Stimulated activated CD4-positive, alpha-beta T cell treated with anti-CD3 and anti-CD28 coated beads, Interleukin-12 subunit alpha, Interleukin-12 subunit beta, amount 100 ng/mL, for 48 hours (primary cell): ENCODE measurements around the gene NBPF1.
A peak's percentile ranks its signal among the peaks of the same experiment; 100 is the strongest.
"Not testable (repeated sequence)": the region's sequence is repeated elsewhere in the genome, so short reads cannot be mapped to it uniquely, and the experiment has no call there.

Experiments
- DNase-seq, 3 donors: peaks; one replicate each; pipeline ENCODE4 v3.0.0-alpha.2; 2020; ENCODE audit warnings: low read depth in 2 of 3, low spot score in 1 of 3

Gene NBPF1

DNA sequence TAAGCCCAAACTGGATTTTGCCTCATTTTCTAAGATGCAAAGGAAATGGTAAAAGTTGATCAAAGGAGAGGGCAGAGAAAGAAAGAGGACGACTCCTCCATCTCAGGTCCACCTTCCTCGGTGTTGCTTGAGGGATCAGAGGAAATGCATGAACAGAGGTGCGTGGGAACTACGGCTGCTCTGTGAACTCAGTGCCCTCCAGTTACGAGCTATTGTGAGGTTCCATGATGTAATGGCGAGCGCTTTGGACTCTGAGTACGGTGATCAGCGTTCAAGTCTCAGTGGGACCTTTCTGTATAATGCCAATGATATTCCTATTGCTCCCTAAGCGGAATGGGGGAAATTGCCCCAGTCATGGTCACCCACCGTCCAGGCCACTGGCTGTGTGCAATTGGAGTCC lies 60.1 kb downstream of the NBPF1 start:
- DNase-seq = not testable (repeated sequence)

DNA sequence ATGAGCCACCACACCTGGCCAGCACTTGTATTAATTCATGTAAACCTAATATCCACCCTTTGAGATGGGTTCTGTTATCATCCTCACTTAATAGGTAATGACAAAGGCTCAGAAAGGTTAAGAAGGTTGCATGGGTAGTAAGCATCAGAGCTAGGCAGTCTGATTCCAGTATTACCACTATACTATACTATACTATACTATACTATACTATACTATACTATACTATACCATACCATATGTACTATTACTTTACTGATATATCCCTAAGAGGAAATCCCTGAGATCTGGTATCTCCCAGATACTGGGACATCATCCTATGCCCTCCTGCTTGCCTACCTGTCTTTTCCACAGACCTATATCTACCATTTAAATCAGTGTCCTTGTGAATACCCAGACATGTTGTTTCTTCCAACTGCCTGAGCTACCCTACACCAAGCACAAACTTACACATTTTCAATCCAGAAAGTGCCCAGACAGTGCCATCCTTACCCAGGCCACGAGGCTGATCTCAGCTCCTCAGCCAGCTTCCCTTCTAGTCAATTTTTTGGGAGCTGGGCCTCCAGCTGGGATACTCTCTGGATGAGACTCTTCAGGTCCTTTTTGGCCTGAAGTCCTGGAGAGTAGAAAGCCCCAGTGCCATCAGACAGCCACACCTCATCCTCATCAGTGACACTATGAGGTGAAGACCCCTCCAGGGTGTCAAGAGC lies 63.0 kb downstream of the NBPF1 start:
- not testable (repeated sequence) for DNase-seq

DNA sequence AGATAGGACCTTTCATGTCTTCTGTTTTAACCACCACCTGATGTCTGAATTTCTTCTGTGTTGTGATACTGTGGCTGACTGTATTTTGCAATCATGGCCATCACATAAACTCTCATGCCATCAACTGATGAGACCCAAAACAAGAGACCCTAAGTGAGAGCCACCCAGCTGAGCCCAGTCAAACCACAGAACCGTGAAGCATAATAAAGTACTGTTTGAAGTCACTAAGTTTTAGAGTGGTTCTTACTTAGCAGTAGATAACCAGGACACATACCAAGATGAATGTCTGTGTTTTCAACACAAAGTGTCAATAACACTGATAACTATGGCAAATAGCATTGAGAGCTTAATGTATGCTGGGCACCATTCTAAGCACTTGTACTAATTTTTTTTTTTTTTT lies 63.8 kb downstream of the NBPF1 start:
- DNase-seq = not testable (repeated sequence)

DNA sequence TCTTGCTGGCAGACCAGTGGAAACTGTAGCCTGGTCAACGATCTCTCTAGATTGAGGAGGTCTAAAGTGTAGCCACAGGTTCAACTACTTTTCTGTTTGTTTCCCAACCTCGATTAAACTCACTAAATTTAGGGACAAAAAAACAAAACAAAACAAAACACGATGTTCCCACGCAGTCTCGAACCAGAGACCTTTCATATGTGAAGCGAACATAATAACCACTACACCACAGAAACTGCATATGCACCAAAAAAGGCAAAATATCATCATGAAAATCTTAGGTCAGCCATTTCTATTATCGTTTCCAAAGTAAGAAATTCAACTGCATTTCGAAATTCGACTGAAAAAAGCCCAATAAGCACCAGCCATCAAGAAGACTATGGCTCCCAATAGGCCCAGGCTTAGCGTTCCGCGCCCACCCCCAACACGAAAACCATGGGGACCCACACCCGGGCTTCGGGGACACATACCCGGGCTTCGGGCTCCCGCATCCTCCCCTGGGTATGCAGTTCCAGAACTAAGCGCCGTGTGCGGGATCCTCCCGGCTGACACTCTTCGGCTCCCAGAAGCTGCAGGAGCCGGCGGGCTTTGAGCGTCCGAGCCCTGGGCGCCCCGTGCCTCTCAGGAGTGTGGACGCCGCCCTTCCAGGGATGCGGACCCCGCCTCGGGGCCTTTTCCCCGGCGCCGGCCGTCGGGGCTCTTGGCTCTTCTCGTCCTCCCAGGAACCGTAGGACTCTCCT lies 65.7 kb downstream of the NBPF1 start:
- not testable (repeated sequence) for DNase-seq

DNA sequence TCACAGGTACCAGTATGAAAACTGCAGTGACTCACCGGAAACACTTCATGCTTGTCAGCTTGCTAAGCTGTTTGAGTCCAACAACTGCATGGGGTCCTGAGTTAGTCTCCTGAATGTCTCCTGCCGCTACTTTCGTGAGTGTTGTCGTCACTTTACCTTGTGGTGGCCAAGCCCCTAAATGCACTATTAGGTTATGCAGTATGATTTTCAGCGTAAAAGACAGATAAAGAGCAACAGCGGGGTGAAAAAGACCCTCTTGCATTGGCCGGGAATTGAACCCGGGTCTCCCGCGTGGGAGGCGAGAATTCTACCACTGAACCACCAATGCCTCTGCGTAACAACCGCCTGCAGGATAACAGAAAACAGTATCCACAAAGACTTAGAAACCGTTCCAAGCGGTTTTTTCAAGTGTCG lies 67.7 kb downstream of the NBPF1 start:
- DNase-seq = peak in 2 of 3 donors; percentile 7 to 53

DNA sequence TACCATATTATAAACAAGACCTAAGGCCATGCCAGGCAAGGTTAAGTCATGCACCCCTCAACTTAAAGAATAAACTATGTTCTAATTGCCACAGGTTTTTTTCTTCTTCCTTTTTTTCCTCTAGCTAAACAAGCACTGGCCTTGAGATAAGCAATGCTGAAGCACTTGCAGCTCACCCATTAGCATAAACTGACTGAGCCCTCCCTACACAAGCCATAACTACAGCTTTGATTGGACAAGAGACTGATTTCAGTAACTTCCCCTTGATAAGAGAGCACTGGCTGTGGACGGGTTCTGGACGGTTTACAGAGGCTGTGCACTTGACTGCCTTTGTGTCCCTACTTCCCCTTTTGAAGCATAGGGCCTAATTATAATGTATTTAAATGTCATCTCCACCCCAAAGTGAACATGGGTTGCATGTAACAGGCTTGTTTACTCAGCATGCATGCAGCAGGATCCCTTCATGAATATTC lies 72.9 kb downstream of the NBPF1 start:
- DNase-seq = not testable (repeated sequence)

DNA sequence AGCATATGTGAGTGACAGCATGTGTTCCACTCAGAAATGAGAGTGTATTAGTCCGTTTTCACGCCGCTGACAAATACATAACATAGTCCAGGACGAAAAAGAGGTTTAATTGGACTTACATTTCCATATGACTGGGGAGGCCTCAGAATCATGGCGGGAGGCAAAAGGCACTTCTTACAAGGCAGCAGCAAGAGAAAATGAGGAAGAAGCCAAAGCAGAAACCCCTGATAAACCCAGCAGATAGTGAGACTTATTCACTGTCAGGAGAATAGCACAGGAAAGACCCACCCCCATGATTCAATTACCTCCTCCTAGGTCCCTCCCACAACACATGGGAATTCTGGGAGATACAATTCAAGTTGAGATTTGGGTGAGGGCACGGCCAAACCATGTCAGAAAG lies 75.8 kb downstream of the NBPF1 start:
- DNase-seq = not testable (repeated sequence)

DNA sequence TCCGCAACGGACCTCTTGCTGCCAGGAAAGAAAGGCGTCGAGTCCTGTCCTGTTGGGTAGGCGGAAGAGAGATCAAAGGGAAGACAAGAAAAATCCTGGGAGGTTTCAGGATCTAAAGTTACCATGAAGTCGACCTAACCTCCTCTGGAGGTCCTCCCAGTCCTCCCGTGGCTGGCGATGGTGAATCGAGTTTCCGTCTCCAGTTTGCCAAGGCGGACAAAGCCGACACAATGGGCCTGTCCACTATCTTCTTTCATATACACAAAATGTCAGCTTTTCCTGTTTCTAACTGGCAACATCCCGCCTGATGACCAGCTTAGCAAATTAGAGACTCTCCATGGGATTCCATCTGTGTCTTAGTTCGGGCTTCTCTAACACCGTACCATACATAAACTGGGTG lies 76.6 kb downstream of the NBPF1 start:
- not testable (repeated sequence) for DNase-seq

DNA sequence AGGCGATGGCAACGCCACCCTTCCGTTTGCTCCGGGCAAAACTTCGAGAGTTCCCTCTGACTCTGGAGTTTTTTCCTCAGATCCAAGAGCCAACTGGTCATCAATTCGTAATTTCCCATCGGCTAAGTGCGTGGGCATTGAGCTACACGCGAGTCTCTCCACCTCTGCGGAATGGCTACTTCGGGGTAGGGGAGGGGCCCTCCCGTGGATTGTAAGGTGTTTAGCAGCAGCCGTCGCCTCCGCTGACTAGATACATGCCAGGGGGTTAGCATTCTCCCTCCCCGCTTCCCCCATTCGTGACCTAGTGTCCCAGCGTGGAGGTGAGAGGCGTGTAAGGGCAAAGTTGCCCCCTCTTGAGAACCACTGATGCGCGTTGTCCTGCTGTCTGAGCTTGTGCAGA lies 77.5 kb downstream of the NBPF1 start:
- DNase-seq = not testable (repeated sequence)

DNA sequence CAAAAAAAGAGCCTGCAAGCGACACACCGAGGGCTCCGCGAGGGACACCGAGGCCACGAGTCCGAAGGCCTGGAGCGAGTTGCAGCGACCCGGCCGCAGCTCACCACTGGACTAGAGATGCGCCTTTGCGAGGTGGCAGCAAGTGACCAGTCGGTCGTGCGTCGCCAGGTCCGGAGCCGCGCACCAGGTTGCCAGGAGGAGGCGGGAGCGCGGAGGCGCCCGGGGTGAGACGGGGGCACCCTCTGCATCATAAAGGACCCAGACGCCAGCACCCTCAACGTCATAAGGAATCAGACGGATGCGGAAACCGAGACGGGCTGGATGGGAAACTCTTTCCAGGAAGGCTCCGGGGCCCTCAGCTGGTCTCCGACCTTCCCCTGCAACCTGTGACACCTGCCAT lies 77.9 kb downstream of the NBPF1 start:
- not testable (repeated sequence) for DNase-seq

DNA sequence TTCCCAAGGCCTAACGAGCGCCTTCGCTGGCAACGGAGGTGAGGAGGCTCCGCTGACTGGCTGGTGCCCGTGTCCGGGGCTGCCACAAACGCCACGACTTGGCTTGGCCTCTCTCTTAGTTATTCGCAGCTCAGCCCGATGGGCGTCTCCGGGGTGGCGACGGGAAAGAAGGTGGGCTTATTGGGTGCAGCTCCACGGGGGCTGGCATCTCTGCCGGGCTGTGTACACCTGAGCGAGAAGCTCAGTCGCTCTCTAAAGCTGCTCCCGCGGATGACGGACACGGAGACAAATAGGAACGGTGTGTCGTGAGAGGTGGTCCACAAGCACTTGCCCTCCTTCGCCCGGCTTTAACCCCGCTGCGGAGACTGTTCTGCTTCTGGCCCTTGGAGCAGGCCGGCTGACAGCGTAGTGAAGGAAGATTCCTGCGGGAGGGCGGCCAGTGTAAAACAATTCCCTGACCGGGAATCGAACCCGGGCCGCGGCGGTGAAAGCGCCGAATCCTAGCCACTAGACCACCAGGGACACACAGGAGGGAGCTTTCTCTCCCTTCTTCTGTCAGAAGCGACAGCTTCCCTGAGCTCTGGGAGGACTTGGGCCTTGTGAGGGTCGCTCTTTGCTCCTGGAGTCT lies 78.4 kb downstream of the NBPF1 start:
- DNase-seq = peak; percentile 37 to 57 (median 53)

DNA sequence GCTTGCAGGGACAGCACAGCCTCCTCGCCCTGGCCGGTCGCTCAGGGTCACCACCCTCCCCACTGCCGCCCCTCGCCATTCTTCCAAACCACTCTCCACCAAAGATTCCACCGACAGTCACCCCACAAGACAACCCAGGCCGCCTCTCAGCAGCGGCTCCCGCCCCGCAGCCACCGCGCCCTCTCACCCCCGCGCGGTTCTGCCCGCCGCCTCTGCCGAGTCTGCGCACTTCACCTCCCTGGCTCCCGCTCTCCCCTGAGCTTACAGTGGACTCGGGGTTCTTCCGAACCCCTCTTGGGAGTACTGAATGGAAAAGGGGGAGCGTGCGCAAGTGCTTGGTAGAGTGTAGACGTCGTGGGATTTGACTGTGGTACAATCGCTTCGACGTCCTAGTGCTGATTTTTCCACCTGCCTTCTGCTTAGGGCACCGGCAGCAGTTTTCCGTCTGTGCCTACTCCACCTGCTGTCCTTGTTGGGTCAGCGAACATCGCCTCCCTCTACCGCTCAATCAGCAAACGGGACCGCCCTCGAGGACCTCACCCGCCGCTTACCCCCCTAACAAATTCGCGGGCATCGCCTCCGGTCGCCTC lies 79.0 kb downstream of the NBPF1 start:
- DNase-seq = not testable (repeated sequence)

DNA sequence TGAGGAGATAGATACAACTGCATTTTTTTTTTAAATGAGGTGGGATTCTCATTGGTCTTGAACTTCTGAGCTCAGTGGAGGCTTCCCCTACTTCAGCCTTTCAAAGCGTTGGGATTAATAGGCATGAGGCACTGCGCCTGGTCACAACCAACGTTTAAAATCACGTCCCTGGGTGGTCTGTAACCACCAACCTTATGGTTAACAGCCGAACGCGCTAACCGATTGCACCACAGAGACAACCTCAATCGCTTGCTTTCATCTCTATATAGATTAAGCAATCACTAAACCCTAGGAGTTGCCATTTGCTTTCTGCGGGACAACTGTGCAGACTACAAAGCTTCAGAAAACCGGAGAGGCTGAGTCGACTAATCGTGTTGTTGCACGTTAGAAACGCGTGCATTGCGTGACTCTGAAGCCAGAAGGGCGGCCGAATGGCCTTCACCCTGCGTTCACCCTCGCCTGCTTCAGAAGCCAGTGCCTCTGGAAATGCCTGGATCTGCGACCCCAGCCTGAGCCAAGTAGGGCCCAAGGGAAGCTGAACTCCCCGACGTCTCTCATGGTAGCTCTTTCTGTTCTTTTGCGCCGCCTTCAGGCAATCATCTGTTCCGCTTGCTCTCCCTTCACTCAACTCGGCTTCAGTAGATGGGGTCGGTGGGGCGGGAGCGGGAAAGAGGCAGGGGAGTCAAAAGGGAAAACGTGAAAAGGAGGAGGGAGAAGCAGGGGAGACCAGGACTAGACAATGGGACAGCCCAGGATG lies 81.0 kb downstream of the NBPF1 start:
- not testable (repeated sequence) for DNase-seq

DNA sequence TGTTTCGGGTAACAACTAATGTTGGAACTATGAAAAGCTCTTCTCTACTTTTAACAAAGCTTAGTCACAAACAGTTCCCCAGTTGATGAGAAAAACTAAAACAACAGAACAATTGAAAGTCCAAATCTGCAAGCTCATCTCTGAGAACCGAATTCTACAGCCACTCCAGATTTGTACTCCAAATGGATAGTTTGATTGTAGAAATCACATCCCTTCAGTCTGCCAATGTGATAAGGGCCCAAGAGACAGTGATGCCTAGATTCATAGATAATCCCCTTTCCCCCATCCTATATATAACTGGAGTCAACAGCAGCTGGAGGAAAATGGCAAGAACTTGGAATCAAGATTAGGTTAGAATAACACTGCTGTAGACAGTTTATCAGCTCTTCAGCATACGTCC lies 85.0 kb downstream of the NBPF1 start:
- not testable (repeated sequence) for DNase-seq

DNA sequence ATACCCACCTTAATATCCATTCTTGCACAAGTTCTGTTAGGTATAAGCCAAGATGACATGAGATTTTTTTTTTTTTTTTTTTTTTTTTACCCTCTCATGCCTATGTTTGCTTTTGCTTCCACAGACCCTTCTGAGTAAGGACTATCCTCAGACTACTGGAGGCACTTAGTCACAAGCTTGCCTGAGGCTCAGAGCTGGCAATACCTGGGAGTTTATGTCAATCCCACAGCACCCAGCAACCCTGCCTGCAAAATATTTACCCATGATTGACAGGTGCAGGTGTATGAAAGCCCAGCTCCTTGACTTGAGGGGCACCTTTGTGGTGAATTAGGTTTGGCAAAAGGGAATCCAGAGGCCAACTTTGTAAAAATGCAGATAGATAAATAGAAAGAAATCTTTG lies 87.6 kb downstream of the NBPF1 start:
- DNase-seq = not testable (repeated sequence)

DNA sequence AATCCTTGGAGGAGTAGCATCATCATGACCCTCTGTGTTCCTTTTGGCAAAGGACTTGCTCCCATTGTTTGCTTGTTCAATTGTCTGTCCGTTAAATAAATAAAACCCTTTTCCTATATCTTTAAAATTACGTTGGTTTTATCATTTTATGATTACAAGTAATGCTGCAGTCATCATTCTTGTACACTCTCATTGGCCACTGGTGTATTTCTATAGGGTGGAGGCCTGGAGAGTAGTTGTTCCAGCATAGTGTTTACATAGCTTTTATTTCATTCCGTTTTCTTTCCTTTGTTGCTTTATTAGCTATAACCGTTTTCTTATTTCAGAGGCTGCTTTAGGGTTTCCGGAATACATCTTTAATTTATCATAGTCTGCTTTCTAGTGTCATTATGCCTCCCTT lies 91.7 kb downstream of the NBPF1 start:
- DNase-seq = not testable (repeated sequence)

DNA sequence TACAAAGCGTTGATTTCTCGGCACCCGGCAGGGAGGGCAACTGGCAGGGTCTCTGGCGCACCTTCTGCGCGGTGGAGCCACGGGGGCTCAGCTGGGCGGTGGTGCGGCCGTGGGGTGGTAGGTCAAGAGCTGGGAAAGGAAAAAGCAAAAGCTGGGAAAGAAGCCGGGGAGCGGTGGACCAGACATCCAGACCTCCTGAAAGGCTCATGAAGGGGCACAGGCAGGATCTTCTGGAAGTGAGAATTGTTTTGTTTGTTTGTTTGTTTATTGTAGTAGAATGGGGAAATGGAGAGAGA lies 92.1 kb downstream of the NBPF1 start:
- no peak for DNase-seq

DNA sequence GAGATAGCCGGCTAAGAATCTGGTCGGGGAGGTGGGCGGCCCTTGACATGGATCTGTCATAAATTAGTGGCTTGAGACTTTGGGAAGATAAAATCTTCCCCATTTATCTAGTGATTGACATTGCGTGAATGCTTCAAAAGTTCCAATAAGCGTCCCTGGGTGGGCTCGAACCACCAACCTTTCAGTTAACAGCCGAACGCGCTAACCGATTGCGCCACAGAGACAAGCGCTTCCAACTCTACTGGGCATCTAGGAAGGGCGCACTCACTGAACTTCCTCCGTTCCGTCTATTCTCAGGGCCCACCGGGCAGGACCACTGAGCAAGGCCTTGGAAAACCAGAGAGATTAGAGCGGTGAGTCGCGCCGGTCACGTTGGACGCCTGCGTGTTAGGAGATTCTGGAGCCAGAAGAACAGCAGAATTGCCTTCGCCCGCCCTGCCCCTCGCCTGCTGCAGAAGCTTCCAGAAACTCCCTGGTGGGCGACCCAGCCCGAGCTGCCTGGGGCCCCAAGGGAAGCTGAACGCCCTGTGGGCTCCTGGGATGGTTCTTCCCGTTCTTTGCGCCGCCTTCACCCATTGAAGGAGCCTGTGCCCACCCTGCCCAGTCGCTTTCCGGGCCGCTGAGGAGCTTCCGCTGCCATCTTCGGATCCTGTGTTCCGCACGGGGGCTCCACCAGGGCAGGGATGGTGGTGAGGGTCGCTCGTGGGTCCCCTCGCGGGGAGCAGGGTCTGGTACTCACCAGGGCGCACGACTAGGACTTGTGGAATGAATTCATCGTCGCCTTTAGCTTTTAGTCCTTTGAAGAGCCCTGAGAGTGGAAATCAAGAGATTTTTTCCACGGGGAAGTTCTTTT lies 92.7 kb downstream of the NBPF1 start:
- not testable (repeated sequence) for DNase-seq

DNA sequence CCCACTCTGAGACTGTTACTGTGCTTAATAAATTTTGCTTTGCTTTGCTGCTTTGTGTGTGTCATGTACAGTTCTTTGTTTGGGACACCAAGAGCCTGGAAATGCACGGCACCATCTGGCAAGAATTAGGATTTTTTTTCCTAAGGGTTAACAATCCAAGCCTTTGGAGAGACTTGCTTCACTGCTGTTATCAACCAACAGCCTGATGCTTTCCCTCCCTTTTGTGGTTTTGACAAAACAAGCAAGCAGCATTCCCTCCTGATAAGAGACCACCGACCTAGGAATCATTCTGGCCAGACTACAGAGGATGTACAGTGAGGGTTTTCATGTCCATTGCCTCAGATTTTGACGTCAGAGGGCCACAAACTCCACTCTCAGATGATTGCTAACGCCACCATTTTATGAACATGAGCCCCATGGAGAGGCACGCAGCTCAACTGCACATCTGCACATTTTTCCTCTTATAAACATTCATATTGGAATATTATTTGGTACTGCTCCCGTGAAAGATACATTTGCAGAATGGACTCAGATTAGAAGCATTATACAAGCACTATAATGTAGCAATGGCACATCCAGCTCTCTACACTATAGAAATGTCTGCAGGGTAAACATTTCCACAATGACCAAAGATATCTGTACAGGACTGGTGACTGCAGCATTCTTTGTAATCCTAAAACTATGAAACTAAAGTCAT lies 94.0 kb downstream of the NBPF1 start:
- DNase-seq = not testable (repeated sequence)

DNA sequence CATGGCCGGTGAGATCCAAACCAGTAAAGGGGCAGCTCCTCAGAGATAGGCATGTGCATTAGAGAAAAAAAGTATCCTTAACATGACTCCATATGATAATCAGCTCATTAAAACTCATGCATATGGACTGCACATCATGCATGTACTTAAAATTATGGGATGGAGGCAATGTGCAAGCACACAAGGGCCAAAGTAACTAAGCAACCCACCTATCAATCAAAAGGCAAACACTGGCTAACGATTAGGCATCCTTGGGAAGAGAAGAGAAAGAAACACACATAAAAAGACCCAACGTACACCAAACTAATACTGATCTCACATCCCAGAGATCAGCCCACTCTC lies 94.5 kb downstream of the NBPF1 start:
- DNase-seq = not testable (repeated sequence)
